Glomerular endothelial cell (primary cell): ENCODE measurements around the gene MNAT1. TPM values are rescaled to one million over a fixed set of nuclear protein-coding genes. Genes with fewer than 3 reads are reported as not detected.
"Not testable (repeated sequence)": the region's sequence is repeated elsewhere in the genome, so short reads cannot be mapped to it uniquely, and the experiment has no call there.

Experiments used
- DNase-seq: peaks from one replicate; pipeline ENCODE4 v3.0.0-alpha.2; 2011; ENCODE audit warnings: low read depth, low spot score; ENCODE audit errors: extremely low read depth
- total RNA-seq: library from RNA; depleted of rRNA; stranded (reverse); fragments of >200 nt; gene quantifications from 2 replicates; pipeline ENCODE4 v1.2.3, GENCODE V29; 2015

MNAT1 gene
- 35.8 and 36.7 TPM in 2 replicates for total RNA-seq

GRCh38 chr14:60734465-60735242, at the start of gene MNAT1:
MNAT1 (plus strand) TSS chr14:60734761; CDS start chr14:60734863, 102 bp downstream.
- DNase-seq, result no peak

GRCh38 chr14:60686865-60687264, 47.7 kb upstream of the MNAT1 start:
- DNase-seq, result no peak

- DNase-seq, result no peak
Observed at GRCh38 chr14:60691383-60692113, 43.0 kb upstream of the MNAT1 start.

GRCh38 chr14:60695327-60695726, 39.2 kb upstream of the MNAT1 start:
- no peak for DNase-seq

- no peak for DNase-seq
Observed at GRCh38 chr14:60700598-60700997, 34.0 kb upstream of the MNAT1 start.

GRCh38 chr14:60705100-60705499, 29.5 kb upstream of the MNAT1 start:
- no peak for DNase-seq

- DNase-seq, result no peak
Observed at GRCh38 chr14:60707858-60708257, 26.7 kb upstream of the MNAT1 start.

- no peak for DNase-seq
Observed at GRCh38 chr14:60710494-60710893, 24.1 kb upstream of the MNAT1 start.

GRCh38 chr14:60713513-60713912, 21.0 kb upstream of the MNAT1 start:
- DNase-seq, result no peak

GRCh38 chr14:60720391-60720790, 14.2 kb upstream of the MNAT1 start:
- DNase-seq, result no peak

GRCh38 chr14:60720962-60721325, 13.6 kb upstream of the MNAT1 start:
- DNase-seq, result no peak

- DNase-seq, result no peak
Observed at GRCh38 chr14:60721326-60722106, 13.0 kb upstream of the MNAT1 start.

- DNase-seq, result no peak
Observed at GRCh38 chr14:60722107-60722356, 12.5 kb upstream of the MNAT1 start.

GRCh38 chr14:60722357-60723115, 12.0 kb upstream of the MNAT1 start:
- no peak for DNase-seq

GRCh38 chr14:60723116-60723906, 11.2 kb upstream of the MNAT1 start:
- DNase-seq, result no peak

GRCh38 chr14:60723907-60724618, 10.5 kb upstream of the MNAT1 start, which contains the start of gene SIX4:
SIX4 (minus strand) TSS chr14:60724351; CDS start chr14:60724074, 277 bp downstream.
- DNase-seq, result no peak

- not testable (repeated sequence) for DNase-seq
Observed at GRCh38 chr14:60731291-60731690, 3.3 kb upstream of the MNAT1 start.

- DNase-seq, result no peak
Observed at GRCh38 chr14:60732840-60733483, 1.6 kb upstream of the MNAT1 start.

GRCh38 chr14:60735416-60735815, 855 bp downstream of the MNAT1 start:
- DNase-seq, result no peak
